KMS-11 (cell line): ENCODE measurements around the gene SCG3.
A peak's percentile ranks its signal among the peaks of the same experiment; 100 is the strongest.

Experiments used
- H2AFZ ChIP-seq: fragments of 200-600 bp; sonication (generic); 2 replicates; pipeline ENCODE4 v1.6.1; 2016; ENCODE audit warnings: antibody characterized with exemption, mixed run types, low read depth
- H3K27ac ChIP-seq: fragments of 200-600 bp; sonication (generic); 2 replicates; pipeline ENCODE4 v1.6.1; 2016; ENCODE audit warnings: mild to moderate bottlenecking, mixed run types
- H3K27me3 ChIP-seq: fragments of 200-600 bp; sonication (generic); 2 replicates; pipeline ENCODE4 v1.6.1; 2017; ENCODE audit warnings: mild to moderate bottlenecking, low read depth, mixed run types, moderate library complexity; ENCODE audit not compliant: insufficient read depth
- H3K36me3 ChIP-seq: fragments of 200-600 bp; sonication (generic); 2 replicates; pipeline ENCODE4 v1.6.1; 2017; ENCODE audit warnings: mild to moderate bottlenecking, mixed run types; ENCODE audit not compliant: insufficient read depth
- H3K4me1 ChIP-seq: fragments of 200-600 bp; sonication (generic); 2 replicates; pipeline ENCODE4 v1.6.1; 2016; ENCODE audit warnings: mild to moderate bottlenecking, low read depth, mixed run types; ENCODE audit not compliant: poor library complexity, severe bottlenecking
- H3K4me2 ChIP-seq: fragments of 200-600 bp; sonication (generic); 2 replicates; pipeline ENCODE4 v1.7.0; 2016; ENCODE audit warnings: mild to moderate bottlenecking, mixed run types
- H3K4me3 ChIP-seq: fragments of 200-600 bp; sonication (generic); IDR thresholded peaks from 2 replicates; pipeline ENCODE4 v1.6.1; 2017; ENCODE audit warnings: low read depth, low read length, mixed read lengths; ENCODE audit not compliant: insufficient read depth
- H3K79me2 ChIP-seq: fragments of 200-600 bp; sonication (generic); 2 replicates; pipeline ENCODE4 v1.6.1; 2016; ENCODE audit warnings: low read depth, mixed run types; ENCODE audit not compliant: insufficient read depth
- H3K9ac ChIP-seq: fragments of 200-600 bp; sonication (generic); 2 replicates; pipeline ENCODE4 v1.6.1; 2016; ENCODE audit warnings: mild to moderate bottlenecking, mixed run types
- H4K20me1 ChIP-seq: fragments of 200-600 bp; sonication (generic); 2 replicates; pipeline ENCODE4 v1.6.1; 2016; ENCODE audit warnings: mild to moderate bottlenecking, mixed run types; ENCODE audit not compliant: insufficient read depth
- CTCF ChIP-seq: fragments of 200-600 bp; sonication (generic); conservative IDR thresholded peaks from 2 replicates; pipeline ENCODE4 v1.6.1; 2017; ENCODE audit warnings: low read depth, mild to moderate bottlenecking, antibody characterized with exemption, low read length, moderate library complexity, mixed read lengths

The SCG3 gene

GRCh38 chr15:51732646-51733045 is 51.3 kb downstream of the SCG3 start:
- Histone ChIP-seq H3K27me3 (no peaks in the 10 kb centered on the region), H3K9ac (no peak overlapping the region), H3K79me2 (no peaks in the 10 kb centered on the region), H3K36me3 (no peaks in the 10 kb centered on the region), H3K4me3 (no peak overlapping the region), H3K4me1 (peaks cover 51% of the 10 kb centered on the region), H2AFZ (no peak overlapping the region), H3K27ac (no peak overlapping the region), H4K20me1 (0 out of 2 replicates have a peak, but pooled peaks cover 6% of the 10 kb centered on the region), H3K4me2 (peak overlapping the region; percentile 99; the same call in 1 of the 2 replicates)
- TF ChIP-seq CTCF, result no peak

DNA sequence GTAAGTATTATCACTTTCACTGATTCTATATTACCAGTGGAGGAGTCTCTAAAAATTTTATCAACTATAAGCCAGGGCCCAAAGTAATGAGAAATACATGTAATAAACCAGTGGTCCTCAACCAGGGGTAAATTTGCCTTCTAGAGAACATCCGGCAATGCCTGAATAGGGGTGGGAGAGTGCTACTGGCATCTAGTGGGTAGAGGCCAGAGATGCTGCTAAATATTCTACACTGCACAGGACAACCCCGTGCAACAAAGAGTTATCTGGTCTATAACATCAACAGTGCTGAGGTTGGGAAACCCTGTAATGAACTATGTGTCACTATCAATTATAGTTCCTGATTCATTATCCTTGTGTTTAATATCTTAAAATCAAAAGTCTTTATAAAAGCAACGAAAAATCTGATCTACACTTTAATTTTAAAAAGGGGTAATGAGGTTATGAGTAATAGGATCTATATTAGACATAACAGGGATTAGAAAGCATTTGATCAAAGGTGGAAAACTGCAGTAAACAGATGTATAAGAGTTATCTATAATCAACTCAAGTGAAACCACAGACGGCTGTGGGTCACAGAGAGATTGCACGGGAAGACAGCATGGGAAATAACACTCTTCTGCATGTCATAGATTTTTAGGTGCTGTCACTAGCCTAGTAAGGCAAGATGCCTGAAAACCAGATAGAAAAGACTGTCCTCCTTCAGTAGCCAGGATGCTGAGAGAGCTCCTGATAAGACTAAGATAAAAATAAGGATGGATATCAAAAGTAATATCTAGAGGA is 54.1 kb downstream of the SCG3 start:
- H3K27me3 ChIP-seq, result no peaks in the 10 kb centered on the region
- no peaks in the 10 kb centered on the region for H3K79me2 ChIP-seq
- no peak overlapping the region for H3K4me3 ChIP-seq
- no peaks in the 10 kb centered on the region for H4K20me1 ChIP-seq
- H3K4me2 ChIP-seq, result peak overlapping the region; percentile 80; the same call in 1 of the 2 replicates
- no peaks in the 10 kb centered on the region for H3K36me3 ChIP-seq
- no peak overlapping the region for H3K9ac ChIP-seq
- no peak overlapping the region for H2AFZ ChIP-seq
- TF ChIP-seq CTCF, result no peak
- H3K4me1 ChIP-seq, result peaks cover 58% of the 10 kb centered on the region
- H3K27ac ChIP-seq, result no peak overlapping the region

DNA sequence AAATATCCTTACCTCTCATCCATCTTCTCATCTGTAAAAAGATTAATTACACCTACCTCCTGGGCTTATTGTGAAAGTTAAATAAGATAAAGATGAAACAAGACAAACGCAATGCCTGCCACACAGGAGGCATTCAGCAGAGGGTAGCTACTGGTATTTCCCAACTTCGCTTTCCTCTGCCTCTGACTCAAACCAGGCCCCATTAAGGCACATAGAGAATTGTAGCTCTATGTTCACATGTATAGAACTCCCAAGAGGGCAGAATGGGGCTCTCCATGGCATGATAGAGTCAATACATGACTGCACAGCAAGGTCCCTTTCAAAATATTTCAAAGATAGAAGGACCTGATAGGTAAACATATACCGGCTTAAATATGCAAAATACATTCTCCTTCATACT is 54.8 kb downstream of the SCG3 start:
- Histone ChIP-seq H3K4me3 (no peak overlapping the region), H3K27ac (no peak overlapping the region), H3K79me2 (no peaks in the 10 kb centered on the region), H2AFZ (no peak overlapping the region), H3K9ac (no peak overlapping the region), H3K27me3 (no peaks in the 10 kb centered on the region), H3K4me1 (peaks cover 52% of the 10 kb centered on the region), H4K20me1 (no peaks in the 10 kb centered on the region), H3K36me3 (no peaks in the 10 kb centered on the region), H3K4me2 (peak overlapping the region; percentile 80)
- TF ChIP-seq CTCF, result no peak

GRCh38 chr15:51736751-51737521 is 55.6 kb downstream of the SCG3 start:
- peak overlapping the region; percentile 77; the same call in 1 of the 2 replicates for H3K9ac ChIP-seq
- H3K36me3 ChIP-seq, result no peaks in the 10 kb centered on the region
- peak overlapping the region; percentile 79 for H2AFZ ChIP-seq
- H3K4me1 ChIP-seq, result peaks cover 43% of the 10 kb centered on the region
- H3K4me2 ChIP-seq, result peak overlapping the region; percentile 86
- H3K4me3 ChIP-seq, result no peak overlapping the region
- no peaks in the 10 kb centered on the region for H3K79me2 ChIP-seq
- no peak for TF ChIP-seq CTCF
- no peaks in the 10 kb centered on the region for H3K27me3 ChIP-seq
- no peaks in the 10 kb centered on the region for H4K20me1 ChIP-seq
- 0 out of 2 replicates have a peak overlapping the region, but pooled peaks have one; percentile 39 for H3K27ac ChIP-seq
